Anterior cingulate cortex (tissue), 58 donors: Measurements from ENCODE around the gene TUBA3C.

Experiments used
- DNase-seq, 58 donors: peaks; one replicate each; lab custom pipeline; 2025; lab: John Stamatoyannopoulos, UW

Gene TUBA3C

DNA sequence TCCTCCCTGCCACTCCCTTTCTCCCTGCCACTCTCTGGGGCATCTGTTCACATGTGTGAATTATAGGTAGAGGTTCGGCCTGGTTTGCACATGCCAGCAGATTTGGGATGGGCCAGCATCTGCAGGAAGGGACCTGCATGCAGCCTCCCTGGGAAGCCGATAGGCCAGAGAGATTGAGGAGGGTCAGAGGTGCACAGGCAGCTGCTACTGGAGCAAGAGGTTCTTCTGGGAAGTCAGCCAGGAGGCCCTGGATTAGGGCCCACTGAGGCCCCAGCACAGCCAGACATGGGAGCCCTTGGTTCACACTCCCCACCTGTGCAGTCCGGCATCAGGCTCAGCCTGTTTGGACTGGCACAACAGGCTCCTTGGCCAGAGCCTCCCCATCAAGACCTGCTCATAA, 12.1 kb downstream of the TUBA3C start:
- no peak for DNase-seq

DNA sequence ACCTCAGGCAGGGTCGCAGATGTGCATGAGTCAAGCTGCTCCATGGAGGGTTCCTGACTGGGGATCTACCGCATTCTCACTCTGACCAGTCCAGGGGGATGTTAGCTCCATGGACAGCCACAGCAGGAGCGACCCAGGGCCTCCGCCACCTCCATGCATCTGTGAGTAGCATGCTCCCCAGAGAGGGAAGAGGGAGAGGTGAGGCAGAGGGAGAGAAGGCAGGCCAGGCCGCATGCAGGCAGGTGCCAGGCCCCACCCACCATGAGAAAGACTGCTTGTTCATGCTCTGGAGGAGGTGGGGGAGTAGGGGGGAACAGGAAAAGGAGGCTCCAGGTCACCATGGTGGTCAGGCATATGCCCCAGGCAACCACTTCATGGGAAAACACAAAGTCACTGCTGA, 20.3 kb downstream of the TUBA3C start:
- no peak for DNase-seq

DNA sequence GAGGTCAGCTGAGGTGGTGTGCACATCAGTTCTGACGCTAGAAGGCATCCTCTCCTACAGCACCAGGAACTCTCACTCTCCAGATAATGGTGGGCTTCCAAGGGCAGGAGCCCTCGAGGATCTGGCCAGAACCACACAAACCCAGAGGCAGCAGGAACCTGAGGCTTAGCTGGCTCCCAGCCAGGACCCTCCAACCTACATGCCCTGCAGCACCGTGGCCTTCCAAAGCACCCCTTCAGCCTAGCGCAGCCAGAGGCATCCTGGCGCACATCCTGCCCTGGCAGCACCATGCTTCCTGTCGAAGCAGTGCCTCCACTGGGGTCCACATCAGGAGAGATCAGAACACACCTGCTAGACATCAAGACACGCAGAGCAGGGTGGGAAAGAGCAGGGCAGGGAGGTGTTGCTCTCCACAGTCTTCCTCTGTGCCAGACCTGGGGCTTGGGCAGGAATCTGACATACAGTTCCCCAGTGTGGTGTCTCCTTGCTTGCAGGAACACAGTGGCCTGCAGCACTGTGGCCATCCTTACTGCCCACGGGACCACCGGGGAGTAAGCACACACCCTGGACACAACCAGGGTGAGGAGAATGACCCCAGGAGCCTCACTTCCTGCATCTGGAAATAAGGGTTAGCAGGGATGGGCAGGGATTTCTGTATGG, 21.7 kb downstream of the TUBA3C start:
- DNase-seq: no peak

DNA sequence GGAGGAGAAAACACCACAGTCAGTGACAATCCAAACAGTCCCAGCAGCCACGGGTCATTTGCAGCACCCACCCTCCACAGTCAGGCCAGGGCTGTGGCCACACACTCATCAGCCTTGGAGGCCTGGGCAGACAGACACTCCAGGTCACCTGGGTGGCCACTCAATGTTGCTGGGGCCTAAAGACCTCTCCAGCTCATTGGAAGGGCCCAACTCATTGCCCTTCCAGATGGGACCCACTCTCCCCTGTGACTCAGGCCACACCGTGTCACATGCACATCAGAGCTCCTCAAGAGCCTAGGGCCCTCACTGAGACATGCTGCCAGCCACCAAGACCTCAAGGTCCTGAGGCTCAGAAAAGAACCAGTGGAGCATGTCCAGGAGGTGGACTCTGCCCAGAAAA, 22.4 kb downstream of the TUBA3C start:
- DNase-seq: no peak

DNA sequence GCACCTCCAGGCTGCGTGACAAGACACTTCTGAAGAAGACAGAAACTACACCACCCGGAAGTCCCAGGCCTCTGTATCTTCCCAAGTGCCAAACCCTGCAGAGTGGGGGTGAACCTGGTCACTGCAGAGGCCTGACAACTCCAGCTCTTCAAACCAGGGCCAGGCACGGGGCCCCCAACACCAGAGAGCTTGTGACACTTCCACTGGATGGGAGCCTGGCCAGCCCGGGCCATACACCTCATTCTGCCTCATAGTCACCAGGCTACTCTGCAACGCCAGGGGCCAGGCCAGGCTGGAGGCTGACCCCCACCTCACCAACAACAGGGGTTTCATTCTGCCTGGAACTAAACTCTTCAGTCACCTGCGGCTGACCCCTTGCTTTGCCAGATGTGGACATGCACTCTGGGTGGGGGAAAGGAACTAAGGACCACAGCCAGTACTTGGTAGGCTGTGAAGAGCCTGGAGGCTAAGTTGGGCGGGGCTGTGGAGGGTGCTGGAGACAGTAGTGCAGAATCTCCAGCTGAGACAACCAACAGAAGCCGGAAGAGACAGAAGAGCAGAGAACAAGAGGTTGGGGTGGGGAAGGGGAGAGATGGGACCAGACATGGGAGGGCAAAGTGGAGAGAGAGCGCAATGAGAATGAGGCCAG, 23.0 kb downstream of the TUBA3C start:
- no peak for DNase-seq

DNA sequence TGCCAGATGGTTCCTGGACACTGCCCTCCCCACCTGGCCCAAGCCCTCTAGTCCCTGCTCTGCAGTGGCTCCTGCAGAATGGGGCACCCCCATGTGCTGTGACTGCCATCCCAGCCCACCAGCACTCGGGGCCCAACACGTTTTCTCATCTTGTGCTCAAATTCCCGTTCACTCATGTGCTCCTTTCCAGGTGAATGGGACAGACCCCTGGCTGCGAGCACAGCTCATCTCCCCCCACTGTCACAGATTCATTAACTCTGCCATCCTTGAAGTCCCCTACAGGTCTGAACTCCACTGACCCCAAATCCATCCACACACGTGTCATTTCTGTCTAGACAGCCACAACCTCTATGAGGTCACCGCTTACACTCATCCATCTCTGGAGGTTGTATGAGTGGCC, 23.6 kb downstream of the TUBA3C start:
- DNase-seq: no peak

DNA sequence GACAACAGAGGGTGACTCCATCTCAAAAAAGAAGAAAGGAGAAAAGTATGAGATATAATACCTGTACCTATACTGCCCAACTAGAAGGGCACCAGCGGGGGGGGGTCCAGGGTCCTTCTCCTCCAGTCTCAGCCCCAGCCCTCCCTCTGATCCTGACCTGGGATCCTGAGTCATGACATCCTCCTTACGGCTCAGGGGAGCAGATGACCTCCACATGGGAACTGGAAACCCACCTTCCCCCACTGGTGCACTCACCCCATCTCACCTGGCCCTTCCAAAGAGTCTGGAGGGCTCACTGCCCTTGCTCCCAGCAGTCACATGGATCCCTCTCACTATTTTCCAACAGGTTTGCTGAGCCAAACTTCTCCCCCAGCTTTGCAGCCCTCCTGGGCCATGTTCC, 24.2 kb downstream of the TUBA3C start:
- no peak for DNase-seq

DNA sequence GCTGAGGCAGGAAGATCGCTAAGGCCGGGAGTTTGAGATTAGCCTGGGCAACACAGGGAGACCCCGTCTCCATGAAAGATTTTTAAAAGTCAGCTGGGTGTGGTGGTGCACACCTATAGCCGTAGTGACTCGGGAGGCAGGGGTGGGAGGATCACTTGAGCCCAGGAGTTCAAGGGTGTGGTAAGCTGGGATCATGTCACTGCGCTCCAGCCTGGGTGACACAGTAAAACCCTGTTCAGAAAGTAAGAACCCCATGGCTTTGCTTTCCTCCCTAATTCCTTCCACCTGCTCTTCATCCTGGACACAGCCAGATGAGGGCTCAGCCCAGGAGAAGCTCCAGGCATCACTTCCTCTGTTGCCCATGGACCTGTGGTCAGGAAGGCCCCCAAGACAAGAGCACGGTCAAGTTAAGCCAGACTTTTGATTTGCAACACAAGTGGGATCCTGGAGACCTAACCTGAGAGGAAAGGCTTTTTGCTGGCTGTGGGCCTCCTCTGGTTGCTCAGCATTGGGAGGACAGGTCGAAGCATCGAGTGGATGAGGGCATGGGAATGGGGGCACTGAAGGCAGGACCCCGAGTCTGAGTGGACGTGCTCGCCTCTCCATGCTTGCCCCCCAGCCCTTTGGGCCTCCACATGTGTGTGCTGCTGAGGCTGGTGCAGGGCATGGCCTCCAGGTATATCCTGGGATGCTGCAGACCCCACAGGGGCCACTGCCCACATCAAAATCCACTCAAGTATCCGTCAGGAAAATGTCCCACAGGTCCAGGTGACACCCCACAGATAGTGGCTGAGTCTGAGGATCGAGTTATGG, 25.4 kb downstream of the TUBA3C start:
- no peak for DNase-seq

DNA sequence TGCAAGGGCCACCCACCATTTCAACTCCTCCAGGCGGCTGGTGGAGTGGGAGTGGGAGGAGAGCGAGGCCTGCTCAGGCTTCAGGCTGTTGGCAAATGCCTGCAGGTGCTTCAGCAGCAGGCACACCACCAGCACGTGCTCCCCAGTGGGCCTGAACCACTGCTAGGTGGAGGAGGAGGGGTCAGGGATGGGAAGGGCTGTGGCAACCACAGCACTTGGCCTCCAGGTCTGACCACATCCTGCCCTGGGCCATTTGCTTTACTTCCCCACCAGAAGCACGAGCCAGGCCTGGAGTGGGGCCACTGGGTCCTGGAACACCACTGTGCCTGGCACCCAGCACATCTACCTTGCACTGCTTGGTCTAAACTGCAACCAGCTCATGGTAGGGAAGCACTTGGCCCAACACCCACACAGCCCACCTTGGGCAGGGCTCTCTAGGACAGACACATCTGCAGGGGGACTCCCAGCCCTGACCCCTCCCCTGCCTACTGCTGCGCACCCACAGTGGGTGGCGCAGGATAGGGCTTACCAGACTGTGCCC, 26.2 kb downstream of the TUBA3C start:
- no peak for DNase-seq

DNA sequence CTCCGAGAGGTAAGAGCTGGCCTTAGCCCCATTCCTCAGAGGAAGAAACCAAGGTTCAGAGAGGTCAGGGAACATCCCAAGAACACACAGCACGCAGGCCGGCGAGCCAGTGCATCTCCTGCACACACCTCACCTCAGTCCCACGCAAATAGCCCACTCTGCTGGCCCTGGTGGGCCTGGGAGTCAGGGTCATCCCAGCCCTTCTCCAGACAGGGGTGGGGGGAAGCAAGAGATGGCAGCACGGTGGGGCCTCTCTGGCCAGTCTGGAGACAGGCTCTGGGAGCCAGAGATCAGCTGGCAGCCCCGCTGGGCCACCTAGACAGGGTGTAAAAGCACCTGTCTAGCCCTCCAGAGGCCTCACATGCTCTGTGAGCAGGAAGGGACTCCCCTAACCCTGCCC, 26.8 kb downstream of the TUBA3C start:
- DNase-seq: no peak

DNA sequence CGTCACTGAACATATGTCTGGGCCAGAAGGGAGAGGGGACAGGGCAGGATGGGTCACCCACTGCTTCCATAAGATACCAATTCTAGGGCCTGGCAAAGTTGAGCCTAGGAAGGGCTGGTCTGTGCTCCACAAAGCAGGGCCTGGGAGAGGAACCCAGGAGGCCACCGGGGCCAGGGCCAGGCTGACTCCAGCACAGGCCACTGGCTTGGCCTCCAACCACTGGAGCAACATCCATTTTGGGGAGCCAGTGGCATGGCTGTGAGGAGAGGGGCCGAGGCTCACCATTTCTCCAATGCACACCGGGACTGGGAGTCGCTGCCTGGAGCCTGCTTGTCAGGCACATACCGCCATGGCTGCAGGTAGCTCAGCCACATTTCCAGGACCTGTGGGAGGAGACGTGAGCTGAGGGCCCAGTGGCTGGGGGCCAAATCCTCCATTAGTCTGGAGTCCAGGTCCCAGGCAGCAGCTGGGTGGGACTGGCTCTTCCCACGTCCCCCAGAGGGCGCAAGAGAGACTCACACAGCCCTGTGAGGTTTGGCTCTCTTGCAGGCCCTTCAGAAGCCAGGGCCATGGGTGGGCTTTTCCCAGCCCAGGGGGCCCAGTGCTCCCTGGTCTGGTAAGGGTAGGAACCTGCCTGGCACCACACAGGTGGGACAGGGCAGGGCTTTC, 27.7 kb downstream of the TUBA3C start:
- DNase-seq: no peak

DNA sequence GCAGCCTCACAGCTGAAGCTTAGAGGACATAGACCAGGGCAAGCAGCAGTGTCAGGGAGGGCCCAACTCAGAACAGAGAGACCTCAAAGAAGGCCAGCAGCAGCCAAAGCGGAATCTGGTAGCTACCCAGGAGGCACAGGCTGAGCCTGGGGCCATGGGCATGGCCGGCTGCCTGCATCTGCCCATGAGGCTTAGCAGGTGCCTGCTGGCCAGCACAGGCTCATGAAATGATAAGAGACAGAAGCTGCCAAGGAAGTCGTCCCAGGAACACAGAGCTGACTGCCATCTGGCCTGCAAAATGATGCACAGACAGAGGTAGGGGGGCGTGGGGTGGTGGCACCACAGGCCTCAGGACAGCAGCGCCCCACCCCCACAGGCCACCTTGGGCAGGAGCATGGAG, 29.2 kb downstream of the TUBA3C start:
- DNase-seq: no peak

DNA sequence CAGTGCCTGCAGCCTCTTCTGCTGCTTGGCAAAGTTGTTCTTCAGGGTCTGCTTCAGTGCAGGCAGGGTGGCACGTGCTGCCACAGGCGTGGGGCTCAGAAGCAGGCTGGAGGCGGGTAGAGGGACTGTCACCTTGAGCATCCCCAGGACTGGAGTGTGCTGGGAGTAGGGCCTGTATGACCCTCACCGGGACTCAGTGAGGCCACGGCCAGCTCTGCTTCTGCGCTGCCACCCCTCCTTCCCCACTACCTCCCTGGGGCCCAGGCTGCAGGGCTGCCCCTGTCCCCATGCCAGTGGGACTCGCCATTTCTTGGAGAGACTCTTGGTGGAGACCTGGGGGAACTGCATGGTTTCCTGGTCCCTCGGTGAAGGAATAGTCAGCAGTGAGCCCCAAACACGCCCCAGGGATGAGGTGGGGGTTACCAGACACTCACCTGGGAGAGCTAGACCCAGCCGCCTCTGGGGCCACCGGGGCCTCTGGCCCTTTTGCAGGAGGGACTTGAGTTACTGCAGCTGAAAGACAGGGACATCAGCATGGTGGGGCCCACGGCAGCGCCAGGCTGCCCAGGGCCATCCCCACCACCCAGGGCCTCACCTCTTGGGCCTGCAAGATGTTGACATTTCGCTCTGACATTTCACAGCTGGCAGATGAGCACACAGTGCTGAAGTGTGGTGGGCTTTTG, 29.9 kb downstream of the TUBA3C start:
- no peak for DNase-seq

DNA sequence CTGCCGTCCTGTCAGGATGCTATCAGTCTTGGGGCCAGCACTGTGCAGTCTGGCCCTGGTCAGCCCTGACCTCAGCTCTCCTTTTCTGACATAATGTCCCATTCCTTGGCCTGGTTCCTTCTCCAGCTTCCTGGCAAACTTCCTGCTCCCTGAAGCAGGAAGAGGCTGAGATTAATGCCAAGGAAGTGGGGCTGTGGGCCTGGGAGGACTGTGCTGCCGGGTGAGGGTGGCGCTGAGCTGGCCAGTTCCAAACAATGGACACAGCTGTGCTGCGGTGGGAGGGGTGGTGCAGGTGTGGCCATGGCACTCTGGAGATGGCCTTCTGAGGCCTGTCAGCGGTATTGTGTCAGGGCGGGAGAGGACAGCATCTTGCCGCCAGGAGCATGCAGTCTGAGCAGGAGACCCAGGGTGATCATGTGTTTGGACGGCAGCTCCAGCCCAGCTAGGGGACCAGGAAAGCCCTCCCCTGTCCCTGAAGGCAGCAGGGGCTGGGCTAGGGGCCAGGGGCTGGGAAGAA, 30.9 kb downstream of the TUBA3C start:
- no peak for DNase-seq

DNA sequence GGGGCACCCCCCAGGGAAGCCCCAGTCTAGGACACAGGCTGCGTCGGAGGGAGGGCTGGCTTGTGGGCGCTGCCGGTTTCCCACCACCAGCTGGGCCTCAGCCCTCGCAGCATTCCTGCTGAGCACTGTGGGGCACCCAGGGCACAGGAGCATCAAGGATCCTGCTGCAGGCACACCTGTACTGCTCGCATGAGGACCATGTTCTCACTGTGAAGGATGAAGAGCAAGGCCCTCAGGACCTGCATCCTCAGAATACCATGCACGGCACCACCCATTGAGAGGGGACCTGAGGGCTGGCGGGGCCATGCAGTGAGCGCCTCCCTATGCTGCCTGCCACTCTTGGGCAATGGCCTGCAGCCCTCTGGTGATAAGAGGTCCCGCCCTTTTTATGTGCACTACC, 31.4 kb downstream of the TUBA3C start:
- DNase-seq: no peak

DNA sequence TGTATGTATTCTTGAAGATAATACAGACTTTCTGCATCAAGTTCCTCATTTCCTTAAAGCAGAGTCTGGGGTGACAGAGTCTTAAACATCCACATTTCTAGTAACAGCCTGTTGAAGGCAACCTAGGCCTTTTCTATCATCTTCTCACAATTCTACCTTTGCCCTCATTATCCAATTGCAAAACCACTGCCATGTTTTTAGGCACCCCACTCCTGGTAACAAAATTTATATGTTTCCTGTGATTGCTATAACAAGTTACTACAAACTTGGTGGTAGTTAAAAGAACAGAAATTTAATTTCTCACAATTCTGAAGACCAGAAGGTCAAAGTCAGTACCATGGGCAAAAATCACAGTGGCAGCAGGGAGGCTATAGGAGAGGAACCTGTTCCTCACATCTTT, 33.1 kb downstream of the TUBA3C start:
- no peak for DNase-seq
